GM18519 (cell line): ENCODE results near the gene ISCU.
"Not testable (repeated sequence)": the region's sequence is repeated elsewhere in the genome, so short reads cannot be mapped to it uniquely, and the experiment has no call there.

Experiments
- ATAC-seq: cut with Tn5 transposase; IDR thresholded peaks from one replicate; pipeline ENCODE4 v1.9.1; 2021; ENCODE audit warnings: mild to moderate bottlenecking, moderate library complexity; ENCODE audit not compliant: unreplicated experiment, low FRiP score

The ISCU gene

GRCh38 chr12:108586306-108586705 lies 23.9 kb downstream of the ISCU start:
- no peak for ATAC-seq

GRCh38 chr12:108587826-108588225 lies 25.4 kb downstream of the ISCU start:
- ATAC-seq: no peak

GRCh38 chr12:108589028-108589839 lies 26.8 kb downstream of the ISCU start:
- ATAC-seq: no peak

GRCh38 chr12:108589840-108590229 lies 27.4 kb downstream of the ISCU start:
- ATAC-seq: no peak

GRCh38 chr12:108590463-108590862 lies 28.1 kb downstream of the ISCU start:
- ATAC-seq: not testable (repeated sequence)

- no peak for ATAC-seq
These were observed 29.0 kb downstream of the ISCU start for GRCh38 chr12:108591267-108591980.

GRCh38 chr12:108592033-108592909 lies 29.9 kb downstream of the ISCU start:
- ATAC-seq: no peak

- ATAC-seq: no peak
These were observed 32.0 kb downstream of the ISCU start for GRCh38 chr12:108594323-108594903.

- ATAC-seq: no peak
These were observed 32.7 kb downstream of the ISCU start for GRCh38 chr12:108594960-108595710.

- no peak for ATAC-seq
These were observed 33.6 kb downstream of the ISCU start for GRCh38 chr12:108595711-108596647.

- ATAC-seq: no peak
These were observed 34.6 kb downstream of the ISCU start for GRCh38 chr12:108596854-108597558.

GRCh38 chr12:108597559-108598471 lies 35.4 kb downstream of the ISCU start, which contains the start of gene TMEM119:
TSS of gene TMEM119 (minus strand) at chr12:108598084. CDS start at chr12:108592383, 5,701 bp downstream.
- no peak for ATAC-seq

- ATAC-seq: no peak
These were observed 36.3 kb downstream of the ISCU start for GRCh38 chr12:108598553-108599250.

GRCh38 chr12:108599541-108599940 lies 37.1 kb downstream of the ISCU start:
- ATAC-seq: no peak

GRCh38 chr12:108599948-108600701 lies 37.7 kb downstream of the ISCU start:
- ATAC-seq: no peak

GRCh38 chr12:108600702-108601007 lies 38.3 kb downstream of the ISCU start:
- no peak for ATAC-seq
